ENCODE results near the gene HAUS8.

HAUS8 gene

GRCh38 chr19:17078920-17079709 lies 3.9 kb upstream of the HAUS8 start:
- TF ChIP-seq CTCF (conservative IDR thresholded peaks at IDR 0.05), result no peak
- no peak for TF ChIP-seq ZFX (IDR thresholded peaks at IDR 0.05)
- no peak overlapping the region for H3K27ac ChIP-seq

- no peak overlapping the region for H3K27ac ChIP-seq
- TF ChIP-seq ZFX (IDR thresholded peaks at IDR 0.05), result no peak
- TF ChIP-seq CTCF (conservative IDR thresholded peaks at IDR 0.05), result no peak
Observed at GRCh38 chr19:17078036-17078919, 3.0 kb upstream of the HAUS8 start.

GRCh38 chr19:17077447-17078028 lies 2.3 kb upstream of the HAUS8 start:
- TF ChIP-seq ZFX (IDR thresholded peaks at IDR 0.05), result no peak
- TF ChIP-seq CTCF (conservative IDR thresholded peaks at IDR 0.05), result no peak
- H3K27ac ChIP-seq, result no peak overlapping the region

GRCh38 chr19:17076543-17076991 lies 1.3 kb upstream of the HAUS8 start:
- peak overlapping the region; percentile 85 for H3K27ac ChIP-seq
- no peak for TF ChIP-seq ZFX (IDR thresholded peaks at IDR 0.05)
- TF ChIP-seq CTCF (conservative IDR thresholded peaks at IDR 0.05), result no peak

- H3K27ac ChIP-seq, result peak overlapping the region; percentile 85
- no peak for TF ChIP-seq ZFX (IDR thresholded peaks at IDR 0.05)
- TF ChIP-seq CTCF (conservative IDR thresholded peaks at IDR 0.05), result no peak
Observed at GRCh38 chr19:17075864-17076542, 751 bp upstream of the HAUS8 start.

GRCh38 chr19:17074634-17075034 lies 618 bp downstream of the HAUS8 start:
- H3K27ac ChIP-seq, result peak overlapping the region; percentile 85
- TF ChIP-seq CTCF (conservative IDR thresholded peaks at IDR 0.05), result no peak
- TF ChIP-seq ZFX (IDR thresholded peaks at IDR 0.05), result no peak
